ENCODE results near the gene LRRC56. TPM values are rescaled to one million over a fixed set of nuclear protein-coding genes. Genes with fewer than 3 reads are reported as not detected.

The LRRC56 gene
- polyA plus RNA-seq, 1 donor (not counting 4 experiments of a cell fraction or from before 2014, with no cell fraction given), result 0.28 TPM

GRCh38 chr11:555227-555779 is 18.0 kb downstream of the LRRC56 start:
- no peak overlapping the region for H3K9ac ChIP-seq (ENCODE audit: control insufficient read depth, extremely low read depth, insufficient read depth, low read length)
- H3K4me3 ChIP-seq (ENCODE audit: control insufficient read depth in 2 of 3, extremely low read depth in 1 of 3, insufficient read depth in 2 of 3, low read depth in 1 of 3, low read length in 3 of 3), result peak overlapping the region in 1 of 3 experiments; percentile 16
- peak in 1 of 3 experiments; percentile 3 for TF ChIP-seq CTCF (optimal IDR thresholded peaks at IDR 0.05 in 1 of 3, IDR thresholded peaks at IDR 0.05 in 1 of 3, conservative IDR thresholded peaks at IDR 0.05 in 1 of 3; ENCODE audit: extremely low read depth in 1 of 3, insufficient read depth in 2 of 3, low read length in 3 of 3)
- TF ChIP-seq EZH2 (IDR thresholded peaks at IDR 0.05; ENCODE audit: low read length), result no peak
- H2AFZ ChIP-seq (ENCODE audit: control insufficient read depth, low read length), result no peak overlapping the region
- H3K27ac ChIP-seq (ENCODE audit: control insufficient read depth, insufficient read depth, low read length), result no peak overlapping the region
- no peaks in the 10 kb centered on the region for H4K20me1 ChIP-seq (ENCODE audit: control insufficient read depth, extremely low read depth, insufficient read depth, low read length)
- dilution Hi-C loops (cut with MboI; ENCODE audit: extremely low pct_ligation_motif_present, low sequenced_read_pairs), result no loop called here
- DNase-seq (ENCODE audit: low read depth, low spot score), result no peak
- peaks cover 8% of the 10 kb centered on the region for H3K4me1 ChIP-seq (ENCODE audit: control insufficient read depth, extremely low read depth, insufficient read depth, low read length)
- peaks cover 31% of the 10 kb centered on the region for H3K27me3 ChIP-seq (ENCODE audit: control insufficient read depth, extremely low read depth, insufficient read depth, low read length)
- no peaks in the 10 kb centered on the region for H3K36me3 ChIP-seq (ENCODE audit: control insufficient read depth in 2 of 2, extremely low read depth in 1 of 2, insufficient read depth in 2 of 2, low read length in 2 of 2)
- H3K9me3 ChIP-seq (ENCODE audit: control insufficient read depth, low read depth, low read length), result no peaks in the 10 kb centered on the region
- no peaks in the 10 kb centered on the region for H3K79me2 ChIP-seq (ENCODE audit: control insufficient read depth, insufficient read depth, low read length)
- peak overlapping the region; percentile 45 for H3K4me2 ChIP-seq (ENCODE audit: control insufficient read depth, extremely low read depth, insufficient read depth, low read depth, low read length)
- FAIRE-seq, result no peak
- no peaks in the 10 kb centered on the region for H3K9me1 ChIP-seq (ENCODE audit: control insufficient read depth, extremely low read depth, insufficient read depth, low read length)

GRCh38 chr11:555780-556661 is 18.7 kb downstream of the LRRC56 start:
- no peak overlapping the region for H3K27ac ChIP-seq (ENCODE audit: control insufficient read depth, insufficient read depth, low read length)
- peaks cover 31% of the 10 kb centered on the region for H3K27me3 ChIP-seq (ENCODE audit: control insufficient read depth, extremely low read depth, insufficient read depth, low read length)
- H3K9me1 ChIP-seq (ENCODE audit: control insufficient read depth, extremely low read depth, insufficient read depth, low read length), result no peaks in the 10 kb centered on the region
- dilution Hi-C loops (cut with MboI; ENCODE audit: extremely low pct_ligation_motif_present, low sequenced_read_pairs), result no loop called here
- FAIRE-seq (no peak), DNase-seq (ENCODE audit: low read depth, low spot score) (no peak)
- H3K9ac ChIP-seq (ENCODE audit: control insufficient read depth, extremely low read depth, insufficient read depth, low read length), result no peak overlapping the region
- H4K20me1 ChIP-seq (ENCODE audit: control insufficient read depth, extremely low read depth, insufficient read depth, low read length), result no peaks in the 10 kb centered on the region
- no peaks in the 10 kb centered on the region for H3K36me3 ChIP-seq (ENCODE audit: control insufficient read depth in 2 of 2, extremely low read depth in 1 of 2, insufficient read depth in 2 of 2, low read length in 2 of 2)
- no peak overlapping the region for H2AFZ ChIP-seq (ENCODE audit: control insufficient read depth, low read length)
- H3K4me3 ChIP-seq (ENCODE audit: control insufficient read depth in 2 of 3, extremely low read depth in 1 of 3, insufficient read depth in 2 of 3, low read depth in 1 of 3, low read length in 3 of 3), result no peak overlapping the region
- H3K79me2 ChIP-seq (ENCODE audit: control insufficient read depth, insufficient read depth, low read length), result no peaks in the 10 kb centered on the region
- TF ChIP-seq CTCF (optimal IDR thresholded peaks at IDR 0.05 in 1 of 3, IDR thresholded peaks at IDR 0.05 in 1 of 3, conservative IDR thresholded peaks at IDR 0.05 in 1 of 3; ENCODE audit: extremely low read depth in 1 of 3, insufficient read depth in 2 of 3, low read length in 3 of 3) (no peak), EZH2 (IDR thresholded peaks at IDR 0.05; ENCODE audit: low read length) (peak; percentile 88)
- H3K4me2 ChIP-seq (ENCODE audit: control insufficient read depth, extremely low read depth, insufficient read depth, low read depth, low read length), result no peak overlapping the region
- no peaks in the 10 kb centered on the region for H3K9me3 ChIP-seq (ENCODE audit: control insufficient read depth, low read depth, low read length)
- peaks cover 8% of the 10 kb centered on the region for H3K4me1 ChIP-seq (ENCODE audit: control insufficient read depth, extremely low read depth, insufficient read depth, low read length)
